Measurements from ENCODE around the gene KCNJ11. TPM values are rescaled to one million over a fixed set of nuclear protein-coding genes. Genes with fewer than 3 reads are reported as not detected.

The KCNJ11 gene
- total RNA-seq, 1 experiment from 2014 or later: 7.5 TPM

GRCh38 chr11:17406082-17406817 lies 17.8 kb upstream of the KCNJ11 start:
- no TSS peak for BruUV-seq (replicated peaks)
- H3K9me2 ChIP-seq (ENCODE audit: insufficient read depth): no peaks in the 10 kb centered on the region
- POLR2A ChIA-PET: interaction anchor here (0.9 kb wide), 1 partner anchor 17 kb away, joined by 4 read pairs; no protein-coding TSS in a partner anchor

More at GRCh38 chr11:17406082-17406817, 17.8 kb upstream of the KCNJ11 start:
- H3K79me2 ChIP-seq (ENCODE audit: insufficient read depth, low read length): no peaks in the 10 kb centered on the region
- H3K4me3 ChIP-seq (replicated peaks in 1 of 2; ENCODE audit: low read depth in 1 of 2, low read length in 2 of 2): no peak overlapping the region; a peak in 1 of 4 replicates
- peaks cover 0 to 12% of the 10 kb centered on the region in 2 experiments; a peak in 3 of 4 replicates for H3K4me1 ChIP-seq (ENCODE audit: control insufficient read depth in 1 of 2, insufficient read depth in 2 of 2, low read length in 2 of 2)
- peak overlapping the region; percentile 33; the same call in 1 of the 2 replicates for H3K27ac ChIP-seq (ENCODE audit: low read depth, low read length)
- no peaks in the 10 kb centered on the region for H4K20me1 ChIP-seq (ENCODE audit: insufficient read depth)
- no peaks in the 10 kb centered on the region for H3K36me3 ChIP-seq (ENCODE audit: control insufficient read depth in 1 of 2, insufficient read depth in 2 of 2, low read length in 2 of 2)
- ChIA-PET RAD21 (ENCODE audit: low non-redundant PET in 1 of 2, low total read pairs in 2 of 2, uncharacterized antibody in 2 of 2, unreplicated experiment in 2 of 2) (interaction anchor here in 1 of 2 experiments (0.6 kb wide), 1 partner anchor 52 kb away, joined by 3 read pairs; no protein-coding TSS in a partner anchor), CTCF (interaction anchor here (1.1 kb wide), 1 partner anchor 120 kb away, joined by 3 read pairs; no protein-coding TSS in a partner anchor)
- TF ChIP-seq ZBTB33 (IDR thresholded peaks at IDR 0.05; ENCODE audit: extremely low read depth, insufficient replicate concordance, low read length) (no peak), YY1 (IDR thresholded peaks at IDR 0.05; ENCODE audit: extremely low read depth, insufficient replicate concordance, low read depth, low read length) (no peak), CTCF (IDR thresholded peaks at IDR 0.05 in 2 of 3, conservative IDR thresholded peaks at IDR 0.05 in 1 of 3; ENCODE audit: borderline replicate concordance in 1 of 3, insufficient read depth in 1 of 3, low read depth in 2 of 3, low read length in 2 of 3) (no peak), POLR2A (IDR thresholded peaks at IDR 0.05; ENCODE audit: borderline replicate concordance, extremely low read depth, insufficient read depth, insufficient read length) (no peak), CEBPB (IDR thresholded peaks at IDR 0.05; ENCODE audit: low read depth) (no peak)
- peak overlapping the region; percentile 48 for H3K4me2 ChIP-seq (ENCODE audit: low read length)
- ATAC-seq (no peak), DNase-seq (ENCODE audit: low read depth, low spot score) (no peak)
- intact Hi-C loops (cut with micrococcal nuclease): no loop called here
- H3K27me3 ChIP-seq (ENCODE audit: insufficient read depth, low read length): no peaks in the 10 kb centered on the region
- peak overlapping the region; percentile 76 for H2AFZ ChIP-seq (ENCODE audit: low read depth, low read length, poor library complexity, severe bottlenecking)
- no peaks in the 10 kb centered on the region for H3K9me3 ChIP-seq (ENCODE audit: control insufficient read depth in 1 of 2, insufficient read depth in 1 of 2, low read depth in 1 of 2, low read length in 2 of 2)
- H3K9ac ChIP-seq (ENCODE audit: low read length): peak overlapping the region; percentile 14

Measured in HCT116 (cell line).